Psoas muscle (tissue), 8 donors: ENCODE results near the gene REV3L. TPM values are rescaled to one million over a fixed set of nuclear protein-coding genes. Genes with fewer than 3 reads are reported as not detected.

ENCODE experiments used
- ATAC-seq, 4 donors: fragments of 200-7000 bp; cut with Tn5 transposase; one replicate each; pipeline ENCODE4 v1.9.1; 2020; ENCODE audit warnings: moderate library complexity in 3 of 4, mild to moderate bottlenecking in 2 of 4
- DNase-seq, 2 donors: peaks; one replicate each; pipeline ENCODE4 v3.0.0-alpha.2; 2020
- H3K27ac ChIP-seq: fragments of 200-600 bp; one replicate; pipeline ENCODE4 v1.8.0; 2022
- H3K27me3 ChIP-seq, 3 donors: fragments of 200-600 bp in 1 of 3; one replicate each; pipeline versions ENCODE4 v1.6.1 to v1.8.0; 2013 to 2022; ENCODE audit warnings: low read length in 2 of 3, mild to moderate bottlenecking in 2 of 3, moderate library complexity in 1 of 3; ENCODE audit not compliant: insufficient read depth in 3 of 3
- H3K36me3 ChIP-seq, 2 donors: fragments of 200-600 bp in 1 of 2; one replicate each; pipeline versions ENCODE4 v1.6.1 to v1.8.0; 2013 to 2022; ENCODE audit warnings: low read depth in 1 of 2, mild to moderate bottlenecking in 1 of 2, moderate library complexity in 1 of 2; ENCODE audit not compliant: insufficient read depth in 1 of 2
- H3K4me1 ChIP-seq: fragments of 200-600 bp; one replicate; pipeline ENCODE4 v1.8.0; 2022
- H3K4me3 ChIP-seq: fragments of 200-600 bp; one replicate; pipeline ENCODE4 v1.8.0; 2022; ENCODE audit warnings: mild to moderate bottlenecking
- H3K9me3 ChIP-seq: fragments of 200-600 bp; one replicate; pipeline ENCODE4 v1.8.0; 2022
- CTCF ChIP-seq: fragments of 200-600 bp; IDR thresholded peaks from one replicate; pipeline ENCODE4 v1.8.0; 2022; ENCODE audit warnings: antibody characterized with exemption
- WGBS, 3 donors: extraction: QIAGEN DNeasy Blood & Tissue Kit; methylation state at CpG; one replicate each; pipeline versions ENCODE4 v1.1.6 to v1.1.7; 2013; 5-methylcytosine and 5-hydroxymethylcytosine counted together
- intact Hi-C, 2 donors: fragments of 100-400 bp; cut with DNase I; formaldehyde crosslinking; loops; one replicate each; pipeline versions ENCODE4 v1.11.0 to v1.14.2; 2022
- polyA plus RNA-seq, 3 donors: library from polyadenylated mRNA; stranded (reverse); fragments of 200-250 nt; gene quantifications; one replicate each; pipeline ENCODE4 v1.2.3, GENCODE V29; 2013
- total RNA-seq, 4 donors: library from RNA; stranded (reverse); fragmentation: NEBNext Ultra II Directional in 2 of 4; extraction: Animal tissue kit (Norgen Biotek cat#: 25700) in 2 of 4; gene quantifications; one replicate each; pipeline versions ENCODE4 v1.2.1 to v1.2.4, GENCODE V29; 2021 to 2023
- donor health status: healthy with polysubstance abuse.
- donor health status: DM: no; HTN: no; CAD: no; lungs with moderate emphysema.
- donor health status: Bipolar disorder and iron deficiency.
- donor health status: healthy.
- donor health status: DM: yes; HTN: yes; CAD: no.
- donor health status: DM: no; HTN: no; CAD: no.
- donor health status: DM: no; HTN: no; CAD: no.
- donor health status: DM: yes; HTN: yes; CAD: no.

Gene REV3L
- total and polyA plus RNA-seq, 7 donors = 9.0 to 36.3 (median 18.8) TPM

GRCh38 chr6:111410371-111410770 is 72.6 kb downstream of the REV3L start:
- no peaks in the 10 kb centered on the region for H3K4me1 ChIP-seq
- DNase-seq = no peak
- TF ChIP-seq CTCF = no peak
- no peak overlapping the region for H3K4me3 ChIP-seq
- intact Hi-C loops = no loop called here
- H3K27me3 ChIP-seq = no peaks in the 10 kb centered on the region
- WGBS, 3 donors = 70 to 77% (median 76%) methylated on average over 3 of the region's 3 CpGs
- peaks cover 3 to 53% of the 10 kb centered on the region in 2 donors for H3K36me3 ChIP-seq
- ATAC-seq = no peak
- H3K9me3 ChIP-seq = no peaks in the 10 kb centered on the region
- H3K27ac ChIP-seq = no peak overlapping the region

- intact Hi-C loops = no loop called here
- 97 to 100% (median 100%) methylated on average over 1 of the region's 1 CpG for WGBS, 3 donors
- Histone ChIP-seq H3K27me3 (no peaks in the 10 kb centered on the region), H3K4me1 (no peaks in the 10 kb centered on the region), H3K36me3 (peaks cover 3 to 56% of the 10 kb centered on the region in 2 donors), H3K4me3 (no peak overlapping the region), H3K9me3 (no peaks in the 10 kb centered on the region), H3K27ac (no peak overlapping the region)
- TF ChIP-seq CTCF = no peak
- DNase-seq = no peak
- ATAC-seq = no peak
These were observed 73.6 kb downstream of the REV3L start for GRCh38 chr6:111409430-111409829.

GRCh38 chr6:111407686-111408085 is 75.3 kb downstream of the REV3L start:
- 46 to 52% (median 50%) methylated on average over 4 of the region's 4 CpGs for WGBS, 3 donors
- no peak overlapping the region for H3K4me3 ChIP-seq
- DNase-seq = no peak
- H3K27ac ChIP-seq = no peak overlapping the region
- intact Hi-C loops = no loop called here
- H3K9me3 ChIP-seq = no peaks in the 10 kb centered on the region
- TF ChIP-seq CTCF = no peak
- ATAC-seq = peak in 1 of 4 donors; percentile 29
- peaks cover 9 to 71% of the 10 kb centered on the region in 2 donors for H3K36me3 ChIP-seq
- H3K4me1 ChIP-seq = no peaks in the 10 kb centered on the region
- H3K27me3 ChIP-seq = no peaks in the 10 kb centered on the region

- 87 to 92% (median 89%) methylated on average over 3 of the region's 3 CpGs for WGBS, 3 donors
- Histone ChIP-seq H3K27ac (no peak overlapping the region), H3K27me3 (no peaks in the 10 kb centered on the region), H3K9me3 (no peaks in the 10 kb centered on the region), H3K4me3 (no peak overlapping the region), H3K4me1 (no peaks in the 10 kb centered on the region), H3K36me3 (peaks cover 9 to 78% of the 10 kb centered on the region in 2 donors)
- peak in 1 of 4 donors; percentile 23 for ATAC-seq
- no peak for DNase-seq
- TF ChIP-seq CTCF = no peak
- intact Hi-C loops = no loop called here
These were observed 76.8 kb downstream of the REV3L start for GRCh38 chr6:111406200-111406721.

- TF ChIP-seq CTCF = no peak
- Histone ChIP-seq H3K4me1 (no peaks in the 10 kb centered on the region), H3K4me3 (no peak overlapping the region), H3K27ac (no peak overlapping the region), H3K9me3 (no peaks in the 10 kb centered on the region), H3K27me3 (no peaks in the 10 kb centered on the region), H3K36me3 (peaks cover 6 to 82% of the 10 kb centered on the region in 2 donors)
- DNase-seq (no peak), ATAC-seq (no peak)
- WGBS, 3 donors = 85 to 90% (median 90%) methylated on average over 3 of the region's 3 CpGs
- intact Hi-C loops = no loop called here
These were observed 79.6 kb downstream of the REV3L start for GRCh38 chr6:111403388-111403787.
